ENCODE measurements around the gene DBR1. TPM values are rescaled to one million over a fixed set of nuclear protein-coding genes. Genes with fewer than 3 reads are reported as not detected.
A peak's percentile ranks its signal among the peaks of the same experiment; 100 is the strongest.

The DBR1 gene
- total RNA-seq, 2 experiments from 2014 or later, result 21.2 to 22.7 TPM

- intact Hi-C loops (cut with micrococcal nuclease), result no loop called here
- TF ChIP-seq CTCF (IDR thresholded peaks at IDR 0.05), result no peak
- no peak for ATAC-seq
- Mint-ChIP-seq H3K36me3 (ENCODE audit: low read depth) (peaks cover 20% of the 10 kb centered on the region), H3K9me3 (peaks cover 1% of the 10 kb centered on the region), H3K27me3 (no peaks in the 10 kb centered on the region), H3K4me1 (ENCODE audit: low read depth) (peaks cover 44% of the 10 kb centered on the region), H3K27ac (no peak overlapping the region), H3K4me3 (no peak overlapping the region)
- ChIA-PET CTCF (no interaction called here), POLR2A (no interaction called here)
- DNase-seq, result no peak
Measured at GRCh38 chr3:138205527-138205926, 30.8 kb upstream of the DBR1 start.

GRCh38 chr3:138203938-138204337, 29.2 kb upstream of the DBR1 start:
- H3K4me3 Mint-ChIP-seq, result no peak overlapping the region
- POLR2A ChIA-PET, result interaction anchor here (0.7 kb wide), 1 partner anchor 10 kb away, joined by 3 read pairs; no protein-coding TSS in a partner anchor
- TF ChIP-seq CTCF (IDR thresholded peaks at IDR 0.05), result no peak
- no peak overlapping the region for H3K27ac Mint-ChIP-seq
- CTCF ChIA-PET, result interaction anchor here (1.2 kb wide), 1 partner anchor 125 kb away, joined by 3 read pairs; no protein-coding TSS in a partner anchor
- H3K27me3 Mint-ChIP-seq, result no peaks in the 10 kb centered on the region
- DNase-seq (no peak), ATAC-seq (no peak)
- peaks cover 1% of the 10 kb centered on the region for H3K9me3 Mint-ChIP-seq
- intact Hi-C loops (cut with micrococcal nuclease), result no loop called here
- H3K36me3 Mint-ChIP-seq (ENCODE audit: low read depth), result peaks cover 16% of the 10 kb centered on the region
- H3K4me1 Mint-ChIP-seq (ENCODE audit: low read depth), result peaks cover 51% of the 10 kb centered on the region

GRCh38 chr3:138202945-138203701, 28.4 kb upstream of the DBR1 start:
- Mint-ChIP-seq H3K36me3 (ENCODE audit: low read depth) (peaks cover 9% of the 10 kb centered on the region), H3K9me3 (peaks cover 1% of the 10 kb centered on the region), H3K4me1 (ENCODE audit: low read depth) (peaks cover 51% of the 10 kb centered on the region), H3K27me3 (no peaks in the 10 kb centered on the region), H3K4me3 (no peak overlapping the region), H3K27ac (no peak overlapping the region)
- no peak for TF ChIP-seq CTCF (IDR thresholded peaks at IDR 0.05)
- CTCF ChIA-PET, result interaction anchor here (1.2 kb wide), 1 partner anchor 126 kb away, joined by 3 read pairs; no protein-coding TSS in a partner anchor
- POLR2A ChIA-PET, result interaction anchor here (0.7 kb wide), 1 partner anchor 11 kb away, joined by 3 read pairs; no protein-coding TSS in a partner anchor
- DNase-seq (peak; percentile 15), ATAC-seq (peak; percentile 68)
- intact Hi-C loops (cut with micrococcal nuclease), result no loop called here

- TF ChIP-seq CTCF (IDR thresholded peaks at IDR 0.05), result no peak
- ATAC-seq, result no peak
- no peak overlapping the region for H3K4me3 Mint-ChIP-seq
- no peaks in the 10 kb centered on the region for H3K27me3 Mint-ChIP-seq
- H3K27ac Mint-ChIP-seq, result no peak overlapping the region
- ChIA-PET CTCF (no interaction called here), POLR2A (no interaction called here)
- H3K4me1 Mint-ChIP-seq (ENCODE audit: low read depth), result peaks cover 57% of the 10 kb centered on the region
- DNase-seq, result no peak
- no peaks in the 10 kb centered on the region for H3K9me3 Mint-ChIP-seq
- peaks cover 16% of the 10 kb centered on the region for H3K36me3 Mint-ChIP-seq (ENCODE audit: low read depth)
- intact Hi-C loops (cut with micrococcal nuclease), result no loop called here
Measured at GRCh38 chr3:138200424-138200823, 25.7 kb upstream of the DBR1 start.

- DNase-seq, result no peak
- no peaks in the 10 kb centered on the region for H3K9me3 Mint-ChIP-seq
- no peak overlapping the region for H3K4me3 Mint-ChIP-seq
Measured at GRCh38 chr3:138199851-138200250, 25.1 kb upstream of the DBR1 start.

More at GRCh38 chr3:138199851-138200250, 25.1 kb upstream of the DBR1 start:
- Mint-ChIP-seq H3K27me3 (no peaks in the 10 kb centered on the region), H3K36me3 (ENCODE audit: low read depth) (peaks cover 16% of the 10 kb centered on the region), H3K27ac (no peak overlapping the region), H3K4me1 (ENCODE audit: low read depth) (peaks cover 56% of the 10 kb centered on the region)
- intact Hi-C loops (cut with micrococcal nuclease), result no loop called here
- POLR2A ChIA-PET, result no interaction called here
- CTCF ChIA-PET, result no interaction called here
- no peak for ATAC-seq
- TF ChIP-seq CTCF (IDR thresholded peaks at IDR 0.05), result no peak

Measured in activated CD8-positive, alpha-beta T cell treated with anti-CD3 and anti-CD28 coated beads for 36 hours (primary cell).